HT-29 (cell line): ENCODE results near the gene TNC. TPM values are rescaled to one million over a fixed set of nuclear protein-coding genes. Genes with fewer than 3 reads are reported as not detected.

ENCODE experiments used
- DNase-seq: peaks from one replicate; pipeline ENCODE4 v3.0.0-alpha.2; 2015; ENCODE audit warnings: low spot score
- total RNA-seq: library from RNA; depleted of rRNA; stranded (reverse); fragments of >200 nt; shearing (Covaris generic); gene quantifications from 2 replicates; pipeline ENCODE4 v1.2.3, GENCODE V29; 2014; rRNA removed

Gene TNC
- 0.46 and 1.3 TPM in 2 replicates for total RNA-seq

DNA sequence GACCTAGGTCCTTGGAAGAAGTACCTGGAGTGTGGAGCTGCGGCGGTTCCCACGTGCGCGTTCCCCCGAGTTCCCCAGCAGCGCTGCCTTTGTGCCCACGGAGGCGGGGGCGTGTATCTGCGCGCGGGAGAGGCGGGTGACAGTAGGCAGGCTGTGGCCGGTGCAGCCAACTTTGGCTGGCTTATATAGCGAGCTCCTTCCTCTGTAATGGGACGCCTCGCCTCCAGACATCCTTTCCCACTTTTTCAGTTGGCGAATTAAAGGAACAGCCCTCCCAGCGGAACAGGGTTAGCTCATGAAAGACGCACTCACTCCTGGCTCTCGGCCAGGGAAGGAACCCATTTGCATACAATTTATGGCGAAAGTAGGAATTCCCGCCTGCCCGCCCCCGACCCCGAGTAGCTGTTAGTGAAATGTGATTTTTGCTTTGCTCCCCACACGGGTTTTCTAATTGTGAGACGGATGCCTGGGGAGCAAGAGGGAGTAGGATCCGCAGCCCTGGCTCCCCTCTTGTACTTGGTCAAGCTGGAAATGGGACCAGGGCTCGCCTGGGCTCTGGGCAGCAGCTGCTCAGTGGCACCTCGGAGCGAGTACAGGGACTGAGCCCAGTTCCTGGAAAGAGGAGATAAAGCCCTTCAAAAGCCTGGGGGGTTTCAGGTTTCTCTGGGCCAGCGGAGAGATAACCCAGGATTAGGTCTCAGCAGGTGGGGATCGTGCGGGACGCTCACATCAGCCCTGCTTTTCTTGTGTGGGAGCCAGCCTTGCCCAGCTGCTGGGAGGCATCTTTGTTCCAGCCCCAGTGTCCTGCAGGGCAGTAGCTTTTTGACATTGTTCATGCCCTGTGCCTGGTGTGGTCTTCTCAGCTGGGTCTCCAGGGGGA is at the start of gene TNC:
Gene TNC, minus strand, starts transcription at position 159 of the 880 bp plus-strand sequence. CDS start 27,139 bp downstream, outside the sequence.
- DNase-seq = peak; percentile 37

DNA sequence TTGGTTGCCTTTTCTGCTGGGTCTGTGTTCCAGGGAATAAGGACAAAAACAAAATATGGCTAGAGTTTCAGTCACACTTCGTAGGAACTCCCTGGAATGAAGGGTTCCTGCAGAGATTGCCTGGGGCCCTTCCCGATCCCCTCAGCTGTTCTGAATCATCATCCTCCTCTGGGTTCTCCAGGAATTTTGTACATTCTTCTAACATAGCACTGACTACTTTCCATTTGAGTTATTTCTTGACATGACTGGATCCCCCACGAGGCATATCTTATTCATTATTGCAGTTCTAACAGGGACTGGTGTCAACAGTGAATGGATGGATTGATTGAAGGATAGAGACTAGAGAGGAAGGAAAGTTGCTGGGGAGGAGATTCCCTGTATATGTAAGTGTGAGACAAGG is 49.2 kb upstream of the TNC start:
- DNase-seq = no peak

DNA sequence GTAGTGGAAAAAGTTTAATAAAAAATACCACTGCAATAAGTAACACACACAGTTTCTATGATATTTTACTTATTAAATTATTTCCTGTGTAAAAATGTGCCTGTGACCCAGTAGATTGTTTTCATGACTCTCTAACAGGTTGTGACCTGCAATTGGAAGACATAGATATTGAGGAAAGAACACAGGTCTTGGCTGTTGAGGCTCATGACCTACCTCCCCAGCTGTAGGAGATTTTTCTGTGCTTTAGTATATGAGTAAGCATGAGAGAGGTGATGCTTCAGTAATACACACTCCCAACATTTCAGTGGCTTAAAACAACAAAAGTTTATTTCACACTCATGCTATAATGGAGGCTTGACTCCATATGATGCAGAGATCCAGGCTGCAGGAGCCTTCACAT is 47.3 kb upstream of the TNC start:
- peak; percentile 11 for DNase-seq

DNA sequence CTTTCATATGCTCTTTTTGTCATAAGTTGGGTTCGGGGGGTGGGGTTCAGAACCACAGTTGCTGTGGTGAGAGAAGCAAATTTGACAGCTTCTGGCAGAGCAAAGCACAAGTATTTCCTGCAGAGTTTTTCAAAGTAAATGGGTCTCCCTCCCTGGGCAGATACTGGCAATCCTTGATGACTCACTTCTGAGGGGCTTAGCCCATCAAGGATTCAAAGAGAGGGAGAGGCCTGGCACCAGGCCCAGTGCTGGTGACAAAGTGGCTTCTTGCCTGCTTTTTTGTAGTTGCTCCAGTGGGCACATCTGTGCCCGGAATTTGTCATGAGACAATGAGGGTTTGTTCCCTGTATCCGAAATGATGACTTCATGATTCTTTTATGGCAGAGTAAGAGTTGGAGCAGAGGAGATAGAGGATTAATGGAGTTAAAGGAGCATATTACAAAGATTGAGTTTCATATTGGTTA is 46.6 kb upstream of the TNC start:
- peak; percentile 91 for DNase-seq

DNA sequence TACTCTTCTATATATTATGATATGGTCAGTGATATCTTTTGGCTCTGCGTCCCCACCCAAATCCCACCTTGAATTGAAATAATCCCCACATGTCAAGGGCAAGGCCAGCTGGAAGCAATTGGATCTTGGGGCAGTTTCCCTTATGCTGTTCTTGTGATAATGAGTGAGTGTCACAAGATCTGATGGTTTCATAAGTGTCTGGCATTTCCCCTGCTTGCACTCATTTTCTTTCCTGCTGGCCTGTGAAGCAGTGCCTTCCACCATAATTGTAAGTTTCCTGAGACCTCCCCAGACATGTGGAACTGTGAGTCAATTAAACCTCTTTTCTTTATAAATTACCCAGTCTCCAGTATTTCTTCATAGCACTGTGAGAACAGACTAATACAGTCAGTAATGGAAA is 45.0 kb upstream of the TNC start:
- no peak for DNase-seq

DNA sequence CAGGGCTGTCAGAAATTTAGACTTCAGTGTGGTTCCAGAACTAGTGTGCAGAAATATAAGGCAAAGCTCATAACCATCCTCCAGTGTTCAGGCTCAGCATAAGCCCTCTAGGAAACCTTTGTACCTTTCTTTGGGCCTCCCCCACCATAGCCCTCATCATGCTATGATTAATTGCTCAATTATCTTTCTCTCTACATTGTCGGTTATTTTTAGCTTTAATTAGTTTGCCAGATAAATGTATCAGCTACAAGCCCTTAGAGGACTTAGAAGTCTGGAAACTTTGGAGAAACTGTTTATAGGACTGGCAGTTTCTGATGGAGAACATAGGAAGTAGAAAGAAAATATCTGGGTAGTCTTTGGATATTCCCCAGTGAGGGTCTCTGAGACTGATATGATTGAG is 43.5 kb upstream of the TNC start:
- DNase-seq = no peak

DNA sequence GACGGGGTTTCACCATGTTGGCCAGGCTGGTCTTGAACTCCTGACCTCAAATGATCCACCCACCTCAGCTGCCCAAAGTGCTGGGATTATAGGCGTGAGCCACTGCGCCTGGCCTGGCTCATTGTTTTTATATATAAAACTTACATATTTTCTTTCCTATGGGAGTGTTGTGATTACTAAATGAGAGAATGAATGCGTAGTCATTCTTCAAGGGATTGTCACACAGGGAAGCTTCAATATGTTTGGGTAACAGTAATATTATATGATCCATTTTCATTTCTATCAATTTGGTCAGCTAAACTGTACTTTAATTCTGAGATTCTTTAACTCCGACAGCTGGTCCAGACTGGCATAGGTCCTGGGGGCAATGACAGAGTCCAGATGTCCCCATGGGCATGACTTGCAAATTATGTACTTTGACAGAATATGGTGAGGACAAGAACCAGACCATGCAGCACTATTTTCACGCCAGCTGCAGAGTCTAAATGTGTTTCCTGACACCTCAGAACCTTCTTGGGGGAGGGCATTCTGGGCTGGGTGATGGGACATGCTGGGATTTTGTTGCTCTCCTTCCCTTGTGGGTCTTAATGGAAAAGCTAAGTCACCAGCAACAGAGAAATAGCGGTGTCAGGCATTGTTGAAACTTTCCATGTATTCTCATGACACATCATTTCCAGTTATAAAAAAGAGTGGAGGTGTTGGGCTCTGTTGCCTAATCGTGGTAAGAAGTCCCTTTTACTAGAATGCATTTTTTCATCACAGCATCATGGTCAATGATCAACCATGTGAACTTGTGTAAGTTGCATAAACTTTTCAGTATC is 40.9 kb upstream of the TNC start:
- DNase-seq = no peak

DNA sequence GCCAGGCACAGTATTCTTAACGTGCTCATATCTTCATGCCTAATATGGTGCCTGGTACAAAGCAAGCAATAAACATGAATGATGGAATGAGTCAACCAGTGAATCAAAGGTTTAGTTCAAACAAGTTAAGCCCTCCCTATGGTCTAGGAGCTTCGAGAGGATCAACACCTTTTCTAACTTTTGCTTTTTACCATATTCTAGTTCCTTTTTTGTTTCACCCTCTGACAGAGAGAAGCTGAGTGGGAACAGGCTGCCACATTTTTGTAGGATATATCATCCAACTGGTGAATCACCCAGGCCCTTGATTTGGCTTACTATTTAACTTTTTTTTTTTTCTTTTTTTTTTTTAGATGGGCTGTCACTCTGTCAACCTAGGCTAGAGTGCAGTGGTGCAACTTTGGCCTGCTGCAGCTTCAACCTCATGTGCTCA is 39.3 kb upstream of the TNC start:
- peak; percentile 63 for DNase-seq

DNA sequence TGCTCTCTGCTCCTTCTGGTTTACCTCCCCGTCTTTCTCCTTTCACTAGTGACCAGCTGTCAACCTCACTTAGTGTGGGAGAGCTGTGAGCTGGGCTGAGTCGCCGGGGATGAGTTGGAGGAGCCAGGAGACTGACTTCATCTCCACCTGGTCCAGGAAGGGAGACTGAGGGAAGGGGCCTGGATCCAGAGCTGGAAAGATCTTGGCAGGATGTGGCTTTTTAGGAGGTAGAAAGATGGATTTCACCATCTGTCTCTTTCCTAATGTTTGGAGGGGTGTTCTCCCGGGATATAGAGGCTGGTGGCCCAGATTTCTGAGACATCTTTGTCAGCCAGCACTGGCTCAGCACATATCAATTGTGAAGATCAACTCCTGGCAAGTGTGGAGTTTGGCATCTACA is 37.1 kb upstream of the TNC start:
- DNase-seq = no peak

DNA sequence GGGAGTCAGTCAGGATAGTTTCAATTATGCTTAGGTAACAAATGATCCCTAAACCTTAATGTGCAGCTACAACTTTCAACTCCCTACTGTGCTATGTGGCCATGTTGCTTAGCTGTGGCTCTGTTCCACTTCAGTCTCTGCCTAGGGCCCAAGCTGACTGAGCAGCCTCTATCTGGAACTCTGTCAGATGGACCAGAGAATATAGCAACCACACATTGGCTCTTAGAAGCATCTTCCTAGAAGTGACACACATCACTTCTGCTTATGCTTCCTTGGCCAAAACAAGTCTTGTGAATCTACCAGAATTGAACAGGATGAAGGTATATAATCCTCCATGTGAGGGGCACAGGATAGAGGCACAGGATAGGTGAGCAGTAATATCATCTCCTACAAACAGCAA is 36.7 kb upstream of the TNC start:
- no peak for DNase-seq

DNA sequence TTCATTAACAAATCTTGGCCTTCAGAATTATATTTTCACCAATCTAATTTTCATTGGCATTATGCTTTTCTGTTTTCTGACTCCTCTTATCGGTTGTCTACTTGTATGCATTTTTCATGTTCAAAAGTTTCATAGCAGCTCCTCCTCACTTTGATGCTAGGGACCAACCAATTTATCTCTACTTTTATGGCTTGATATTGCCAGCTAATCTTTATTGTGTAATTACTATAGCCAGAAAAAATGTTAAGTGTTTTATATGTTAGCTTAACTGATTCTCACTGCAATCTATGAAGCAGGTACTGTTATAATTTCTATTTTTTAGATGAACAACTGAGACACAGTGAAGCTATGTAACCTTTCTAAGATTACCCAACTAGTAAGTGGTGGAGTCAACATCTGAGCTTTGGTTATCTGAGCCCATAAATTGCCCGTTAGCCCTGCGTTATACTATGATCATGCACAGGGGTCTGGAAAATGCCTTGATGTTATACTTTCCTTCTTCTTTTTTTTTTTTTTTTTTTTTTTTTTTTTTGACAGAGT is 34.4 kb upstream of the TNC start:
- no peak for DNase-seq

DNA sequence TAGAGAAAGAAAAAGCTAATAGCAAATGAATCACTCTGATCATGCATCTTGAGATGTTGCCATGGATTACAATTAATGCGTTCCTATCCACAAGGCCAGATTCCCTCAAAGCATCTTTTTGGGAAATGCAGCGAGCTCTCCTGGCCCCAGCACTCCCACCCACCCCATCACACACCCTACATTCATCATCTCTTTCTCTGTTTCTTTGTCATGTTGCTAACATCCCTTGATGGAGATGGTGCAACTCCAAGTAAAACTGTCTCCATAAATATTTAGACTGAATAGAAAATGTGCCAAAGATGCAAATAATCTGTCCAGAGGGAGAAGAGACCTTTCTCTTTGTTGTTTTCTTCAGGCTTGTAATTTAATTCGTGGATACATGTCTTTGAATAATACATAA is 30.8 kb upstream of the TNC start:
- no peak for DNase-seq

DNA sequence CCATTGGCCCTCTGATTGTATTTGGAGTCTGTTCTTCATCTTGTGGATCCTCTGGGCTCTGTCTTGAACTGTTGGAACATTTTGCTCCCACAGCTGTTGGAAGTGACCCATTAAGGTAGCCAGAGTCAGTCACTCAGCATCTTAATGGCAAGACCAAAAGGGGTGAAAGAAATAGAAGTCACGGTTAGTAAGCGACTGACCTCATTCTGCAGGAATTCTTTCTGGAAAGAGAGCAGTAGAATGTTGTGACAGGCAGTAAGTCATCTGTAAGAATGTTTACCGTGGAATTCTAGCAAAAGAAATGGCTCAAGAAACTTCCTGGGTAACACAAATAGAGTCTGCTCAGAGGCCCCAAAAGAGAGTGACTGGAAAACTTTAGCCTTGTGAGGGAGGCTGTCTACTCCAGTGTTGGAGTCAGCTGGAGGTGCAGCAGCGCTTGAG is 28.6 kb upstream of the TNC start:
- no peak for DNase-seq

DNA sequence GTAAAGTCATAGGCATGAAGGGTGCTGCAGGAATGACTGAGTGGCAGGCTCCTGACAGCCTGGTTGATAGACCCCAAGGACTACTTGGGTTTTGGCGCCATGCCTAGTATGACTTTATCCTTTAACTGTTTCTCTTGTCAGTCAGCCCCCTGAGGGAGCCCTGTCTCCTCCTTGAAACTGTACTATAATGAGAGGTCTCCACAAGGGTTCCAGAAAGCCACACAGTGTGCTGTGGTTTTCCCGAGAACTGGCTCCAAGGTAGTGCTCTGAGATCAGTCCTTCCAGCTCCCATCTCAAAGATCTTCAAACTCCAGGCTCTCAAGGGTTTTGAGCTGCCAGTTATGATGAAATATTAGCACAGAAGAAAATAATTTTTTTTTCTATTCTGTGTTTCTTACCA is 26.7 kb upstream of the TNC start:
- DNase-seq = no peak

DNA sequence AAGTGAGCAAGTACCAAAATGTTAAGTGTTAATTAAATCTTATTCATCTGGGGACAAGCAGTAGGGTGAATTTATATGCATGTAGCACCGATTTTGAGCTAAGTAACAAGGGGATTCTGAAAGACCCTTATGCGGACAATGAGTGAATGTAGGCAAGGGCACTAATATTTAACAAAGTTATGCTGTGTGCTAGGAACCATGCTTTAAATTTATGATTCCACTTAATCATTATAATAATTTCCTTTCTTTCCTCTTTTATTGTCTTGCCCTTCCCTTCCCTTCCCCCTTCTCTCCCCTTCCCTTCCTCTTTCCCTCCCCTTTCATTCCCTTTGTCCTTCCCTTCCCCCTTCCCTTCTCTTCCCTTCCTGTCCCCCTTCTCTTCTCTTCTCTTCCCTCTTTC is 25.7 kb upstream of the TNC start:
- DNase-seq = no peak

DNA sequence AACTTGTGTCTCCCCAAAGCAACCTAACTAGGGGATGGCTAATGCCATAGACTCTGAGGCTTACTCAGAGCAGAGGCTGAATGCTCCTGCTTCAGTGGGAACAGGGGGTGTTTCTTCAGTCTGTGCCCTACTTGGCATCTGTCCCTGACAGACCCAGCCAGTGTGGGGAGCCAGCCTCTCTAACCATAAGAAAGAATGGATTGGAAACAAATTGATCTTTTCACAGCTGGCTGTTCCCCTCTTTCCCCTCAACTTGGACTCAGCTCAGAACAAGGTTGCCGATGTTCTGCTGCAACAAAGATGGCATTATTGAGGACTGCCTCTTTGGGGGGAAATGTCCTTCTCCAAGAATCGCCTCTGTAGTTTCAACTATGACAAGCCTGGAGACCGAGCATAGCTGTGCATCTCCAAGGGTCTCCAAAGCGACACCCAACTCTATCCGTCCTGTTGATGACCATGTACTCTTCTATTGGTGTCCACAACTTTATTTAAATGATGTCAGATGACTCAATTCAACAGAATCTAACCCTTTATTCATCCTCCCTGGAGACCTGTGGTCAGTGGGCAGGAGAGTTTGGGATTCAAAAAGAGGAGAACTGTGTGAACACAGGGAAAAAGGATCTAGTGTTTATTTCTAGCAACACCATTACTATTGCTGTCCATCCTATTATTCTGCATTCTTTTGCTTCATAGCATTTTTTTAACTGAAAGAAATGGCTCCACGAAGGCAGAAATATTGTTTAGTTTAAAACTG is 24.7 kb upstream of the TNC start:
- DNase-seq = no peak

DNA sequence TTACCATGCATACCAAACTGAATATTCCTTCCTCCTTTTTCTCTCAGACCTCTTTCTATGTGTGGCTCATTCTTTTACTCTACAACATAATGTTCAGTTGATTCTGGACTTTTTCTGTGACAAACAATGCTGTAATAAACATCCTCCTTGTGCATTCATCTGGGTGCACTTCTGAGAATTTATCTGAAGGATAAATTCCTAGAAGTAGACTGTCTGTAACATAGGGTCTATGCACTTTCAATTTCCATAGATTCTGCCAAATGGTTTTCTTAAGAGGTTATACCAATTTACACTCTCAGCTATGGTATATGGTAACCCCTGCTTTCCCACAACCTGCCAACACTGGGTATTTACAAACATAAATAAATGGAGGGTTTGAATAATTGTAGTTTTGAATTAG is 24.1 kb upstream of the TNC start:
- DNase-seq = no peak

DNA sequence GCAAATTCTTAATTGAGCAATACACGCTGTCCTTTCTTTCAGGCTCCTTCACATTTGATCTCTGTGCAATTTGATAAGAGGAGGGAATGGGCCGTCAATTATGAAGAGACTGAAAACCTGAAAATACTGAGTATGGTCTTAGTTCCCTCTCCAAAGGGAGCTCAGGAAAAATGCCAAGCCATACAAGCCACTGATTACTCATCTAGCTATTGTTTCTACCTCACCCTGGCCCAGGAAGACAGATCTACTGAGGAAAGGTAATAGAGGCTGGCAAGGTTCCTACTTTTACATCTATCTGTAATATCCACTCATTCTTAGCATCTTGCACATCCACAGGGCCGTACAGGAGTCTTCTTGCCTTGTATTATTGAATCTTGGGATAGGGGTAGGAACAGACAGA is 23.7 kb upstream of the TNC start:
- DNase-seq = no peak

DNA sequence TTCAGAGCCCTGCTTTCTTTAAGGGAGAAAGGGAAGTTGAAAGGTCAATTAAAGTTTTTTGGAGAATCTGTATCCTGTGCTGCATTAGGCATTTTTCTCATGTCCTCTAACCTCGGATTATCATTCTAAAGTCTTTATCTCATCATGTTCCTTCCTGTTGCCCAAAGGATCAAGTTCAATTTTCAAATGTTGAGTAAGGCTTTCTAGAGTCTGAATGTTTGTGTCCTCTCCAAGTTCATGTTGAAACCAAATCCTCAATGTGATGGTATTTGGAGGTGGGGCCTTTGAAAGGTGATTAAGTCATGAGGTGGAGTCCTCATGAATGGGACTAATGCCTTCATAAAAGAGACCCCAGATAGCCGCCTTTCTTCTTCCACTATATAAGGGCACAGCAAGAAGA is 20.2 kb upstream of the TNC start:
- DNase-seq = no peak

DNA sequence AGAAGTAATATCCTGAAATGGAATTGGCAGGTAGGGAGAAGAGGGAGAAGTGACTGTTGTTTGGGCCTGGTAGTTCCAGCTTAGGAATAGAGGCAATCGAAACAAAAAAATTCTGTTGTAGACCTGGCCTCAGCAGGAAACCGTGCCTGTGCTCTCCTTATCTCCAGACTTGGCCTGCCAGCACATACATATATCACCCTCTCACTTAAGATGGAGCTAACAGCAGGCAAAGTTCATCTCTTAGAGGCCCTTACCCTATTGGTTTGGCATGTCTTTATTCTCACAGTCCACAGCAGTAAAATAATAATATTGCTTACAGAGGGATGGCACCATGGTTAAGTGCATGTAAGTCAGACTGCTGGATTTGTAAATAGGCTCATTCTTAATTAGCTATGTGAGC is 19.6 kb upstream of the TNC start:
- DNase-seq = no peak
